Right forelimb (tissue), 1 donor: ENCODE data around the gene GARS1.
"Not testable (repeated sequence)": the region's sequence is repeated elsewhere in the genome, so short reads cannot be mapped to it uniquely, and the experiment has no call there.

Experiments used
- DNase-seq: peaks from one replicate; pipeline ENCODE4 v3.0.0-alpha.2; 2018

Gene GARS1

GRCh38 chr7:30594540-30595435, at the start of gene GARS1:
Gene GARS1 (plus strand): TSS chr7:30594878. CDS start chr7:30594922, 44 bp downstream.
- DNase-seq: peak; percentile 93

GRCh38 chr7:30545791-30546555, 48.7 kb upstream of the GARS1 start:
- no peak for DNase-seq

- DNase-seq: no peak
Measured at GRCh38 chr7:30546596-30546995, 48.1 kb upstream of the GARS1 start.

- peak; percentile 62 for DNase-seq
Measured at GRCh38 chr7:30548845-30549244, 45.8 kb upstream of the GARS1 start.

- no peak for DNase-seq
Measured at GRCh38 chr7:30549931-30550493, 44.7 kb upstream of the GARS1 start.

GRCh38 chr7:30552330-30552729, 42.3 kb upstream of the GARS1 start:
- DNase-seq: no peak

- DNase-seq: no peak
Measured at GRCh38 chr7:30553141-30553540, 41.5 kb upstream of the GARS1 start.

- DNase-seq: no peak
Measured at GRCh38 chr7:30553546-30553945, 41.1 kb upstream of the GARS1 start.

GRCh38 chr7:30555525-30555924, 39.2 kb upstream of the GARS1 start:
- no peak for DNase-seq

- DNase-seq: peak; percentile 52
Measured at GRCh38 chr7:30556840-30557239, 37.8 kb upstream of the GARS1 start.

- DNase-seq: no peak
Measured at GRCh38 chr7:30557245-30557644, 37.4 kb upstream of the GARS1 start.

- no peak for DNase-seq
Measured at GRCh38 chr7:30559611-30560010, 35.1 kb upstream of the GARS1 start.

GRCh38 chr7:30561389-30561788, 33.3 kb upstream of the GARS1 start:
- DNase-seq: no peak

GRCh38 chr7:30562498-30562897, 32.2 kb upstream of the GARS1 start:
- DNase-seq: no peak

GRCh38 chr7:30562909-30563308, 31.8 kb upstream of the GARS1 start:
- DNase-seq: no peak

- DNase-seq: no peak
Measured at GRCh38 chr7:30563326-30563942, 31.2 kb upstream of the GARS1 start.

- peak; percentile 89 for DNase-seq
Measured at GRCh38 chr7:30564243-30564892, 30.3 kb upstream of the GARS1 start.

- DNase-seq: no peak
Measured at GRCh38 chr7:30566596-30566995, 28.1 kb upstream of the GARS1 start.

GRCh38 chr7:30567081-30567480, 27.6 kb upstream of the GARS1 start:
- no peak for DNase-seq

GRCh38 chr7:30570238-30570637, 24.4 kb upstream of the GARS1 start:
- not testable (repeated sequence) for DNase-seq

- DNase-seq: no peak
Measured at GRCh38 chr7:30572212-30572841, 22.4 kb upstream of the GARS1 start.

GRCh38 chr7:30575910-30576309, 18.8 kb upstream of the GARS1 start:
- no peak for DNase-seq
